SK-N-SH treated with all-trans-retinoic acid at 6 μM for 48 hours (cell line): ENCODE data around the gene TACR2.

Experiments
- ISL1 ChIP-seq: fragments of 250-450 bp; sonication (Bioruptor Pico); IDR thresholded peaks from 2 replicates; pipeline ENCODE4 v2.1.2; 2022; ENCODE audit warnings: mild to moderate bottlenecking, moderate library complexity
- ZFP30 ChIP-seq: fragments of 450-650 bp; formaldehyde crosslinking; IDR thresholded peaks from 2 replicates; pipeline ENCODE4 v1.5.0; 2022; ENCODE audit warnings: mild to moderate bottlenecking, moderate library complexity

GRCh38 chr10:69459893-69460575 is 43.3 kb upstream of the TACR2 start:
- TF ChIP-seq ISL1 (CRISPR knock-in tag) = no peak
- no peak for TF ChIP-seq ZFP30 (CRISPR knock-in tag)
